Lower leg skin (tissue), 3 donors: Measurements from ENCODE around the gene SLX4IP.

ENCODE experiments used
- POLR2A ChIP-seq, 2 donors: fragments of 450-650 bp; IDR thresholded peaks; one replicate each; pipeline ENCODE4 v1.6.1; 2016 to 2017; ENCODE audit warnings: antibody characterized with exemption in 2 of 2, mild to moderate bottlenecking in 1 of 2, moderate library complexity in 1 of 2
- TF ChIP-seq, protein P1 (sequence below), 3 donors: fragments of 450-650 bp; IDR thresholded peaks; one replicate each; pipeline ENCODE4 v1.5.1; 2016; ENCODE audit warnings: antibody characterized with exemption in 3 of 3, mild to moderate bottlenecking in 3 of 3, moderate library complexity in 2 of 3

GRCh38 chr20:10524034-10524476 is 89.0 kb downstream of the SLX4IP start:
- TF ChIP-seq, protein P1, sequence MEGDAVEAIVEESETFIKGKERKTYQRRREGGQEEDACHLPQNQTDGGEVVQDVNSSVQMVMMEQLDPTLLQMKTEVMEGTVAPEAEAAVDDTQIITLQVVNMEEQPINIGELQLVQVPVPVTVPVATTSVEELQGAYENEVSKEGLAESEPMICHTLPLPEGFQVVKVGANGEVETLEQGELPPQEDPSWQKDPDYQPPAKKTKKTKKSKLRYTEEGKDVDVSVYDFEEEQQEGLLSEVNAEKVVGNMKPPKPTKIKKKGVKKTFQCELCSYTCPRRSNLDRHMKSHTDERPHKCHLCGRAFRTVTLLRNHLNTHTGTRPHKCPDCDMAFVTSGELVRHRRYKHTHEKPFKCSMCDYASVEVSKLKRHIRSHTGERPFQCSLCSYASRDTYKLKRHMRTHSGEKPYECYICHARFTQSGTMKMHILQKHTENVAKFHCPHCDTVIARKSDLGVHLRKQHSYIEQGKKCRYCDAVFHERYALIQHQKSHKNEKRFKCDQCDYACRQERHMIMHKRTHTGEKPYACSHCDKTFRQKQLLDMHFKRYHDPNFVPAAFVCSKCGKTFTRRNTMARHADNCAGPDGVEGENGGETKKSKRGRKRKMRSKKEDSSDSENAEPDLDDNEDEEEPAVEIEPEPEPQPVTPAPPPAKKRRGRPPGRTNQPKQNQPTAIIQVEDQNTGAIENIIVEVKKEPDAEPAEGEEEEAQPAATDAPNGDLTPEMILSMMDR (IDR thresholded peaks at IDR 0.05) = no peak
- no peak for TF ChIP-seq POLR2A (IDR thresholded peaks at IDR 0.05)
